GM19455 (cell line): Measurements from ENCODE around the gene ANKLE2.

Source experiments
- ATAC-seq: cut with Tn5 transposase; IDR thresholded peaks from one replicate; pipeline ENCODE4 v1.9.1; 2021; ENCODE audit not compliant: unreplicated experiment

ANKLE2 gene

GRCh38 chr12:132747896-132748295, 13.7 kb downstream of the ANKLE2 start:
- ATAC-seq, result no peak

GRCh38 chr12:132747395-132747794, 14.2 kb downstream of the ANKLE2 start:
- ATAC-seq, result no peak

GRCh38 chr12:132746613-132747012, 15.0 kb downstream of the ANKLE2 start:
- ATAC-seq, result no peak

- no peak for ATAC-seq
These were observed 17.8 kb downstream of the ANKLE2 start for GRCh38 chr12:132743831-132744230.

GRCh38 chr12:132741620-132742019, 20.0 kb downstream of the ANKLE2 start:
- no peak for ATAC-seq

GRCh38 chr12:132740652-132741051, 21.0 kb downstream of the ANKLE2 start:
- ATAC-seq, result no peak

- no peak for ATAC-seq
These were observed 21.4 kb downstream of the ANKLE2 start for GRCh38 chr12:132740313-132740646.

- no peak for ATAC-seq
These were observed 21.9 kb downstream of the ANKLE2 start for GRCh38 chr12:132739600-132740312.

- ATAC-seq, result no peak
These were observed 24.7 kb downstream of the ANKLE2 start for GRCh38 chr12:132736913-132737312.

GRCh38 chr12:132736378-132736777, 25.3 kb downstream of the ANKLE2 start:
- ATAC-seq, result no peak

- no peak for ATAC-seq
These were observed 26.1 kb downstream of the ANKLE2 start for GRCh38 chr12:132735496-132735895.

- no peak for ATAC-seq
These were observed 27.4 kb downstream of the ANKLE2 start for GRCh38 chr12:132734206-132734605.

GRCh38 chr12:132731574-132731973, 30.1 kb downstream of the ANKLE2 start:
- no peak for ATAC-seq

GRCh38 chr12:132730353-132730752, 31.3 kb downstream of the ANKLE2 start:
- ATAC-seq, result no peak

- ATAC-seq, result no peak
These were observed 31.9 kb downstream of the ANKLE2 start for GRCh38 chr12:132729541-132730320.

- ATAC-seq, result no peak
These were observed 33.1 kb downstream of the ANKLE2 start for GRCh38 chr12:132728502-132728901.

GRCh38 chr12:132727091-132727794, 34.4 kb downstream of the ANKLE2 start:
- ATAC-seq, result no peak

GRCh38 chr12:132726386-132726785, 35.2 kb downstream of the ANKLE2 start:
- ATAC-seq, result no peak

- ATAC-seq, result no peak
These were observed 37.0 kb downstream of the ANKLE2 start for GRCh38 chr12:132724506-132725241.

GRCh38 chr12:132723764-132724140, 37.9 kb downstream of the ANKLE2 start:
- no peak for ATAC-seq

- ATAC-seq, result no peak
These were observed 38.4 kb downstream of the ANKLE2 start for GRCh38 chr12:132723015-132723763.
